Nephron (organoid): ENCODE data around the gene OST4.
A peak's percentile ranks its signal among the peaks of the same experiment; 100 is the strongest.

Experiments used
- H3K27ac Mint-ChIP-seq, 3 experiments: 2 replicates each; pipeline ENCODE4 v1.8.0; 2020; ENCODE audit warnings: mixed read lengths in 3 of 3, mild to moderate bottlenecking in 2 of 3, moderate library complexity in 1 of 3
- H3K27me3 Mint-ChIP-seq: 2 replicates; pipeline ENCODE4 v1.8.0; 2021; ENCODE audit warnings: low read depth, mild to moderate bottlenecking, moderate library complexity, mixed read lengths
- H3K36me3 Mint-ChIP-seq: 2 replicates; pipeline ENCODE4 v1.8.0; 2020; ENCODE audit warnings: low read depth, mixed read lengths
- H3K4me1 Mint-ChIP-seq: 2 replicates; pipeline ENCODE4 v1.8.0; 2020; ENCODE audit warnings: mixed read lengths
- H3K4me3 Mint-ChIP-seq, 3 experiments: 2 replicates each; pipeline ENCODE4 v1.8.0; 2020; ENCODE audit warnings: mild to moderate bottlenecking in 3 of 3, mixed read lengths in 3 of 3, moderate library complexity in 2 of 3
- H3K9me3 Mint-ChIP-seq: 2 replicates; pipeline ENCODE4 v1.8.0; 2020; ENCODE audit warnings: mixed read lengths
- TF ChIP-seq, protein P1 (sequence below), 3 experiments: fragments of 200-600 bp; sonication (generic); IDR thresholded peaks; one replicate each; pipeline ENCODE4 v1.5.0; 2021; ENCODE audit warnings: antibody characterized with exemption in 3 of 3; ENCODE audit not compliant: unreplicated experiment in 3 of 3

OST4 gene

DNA sequence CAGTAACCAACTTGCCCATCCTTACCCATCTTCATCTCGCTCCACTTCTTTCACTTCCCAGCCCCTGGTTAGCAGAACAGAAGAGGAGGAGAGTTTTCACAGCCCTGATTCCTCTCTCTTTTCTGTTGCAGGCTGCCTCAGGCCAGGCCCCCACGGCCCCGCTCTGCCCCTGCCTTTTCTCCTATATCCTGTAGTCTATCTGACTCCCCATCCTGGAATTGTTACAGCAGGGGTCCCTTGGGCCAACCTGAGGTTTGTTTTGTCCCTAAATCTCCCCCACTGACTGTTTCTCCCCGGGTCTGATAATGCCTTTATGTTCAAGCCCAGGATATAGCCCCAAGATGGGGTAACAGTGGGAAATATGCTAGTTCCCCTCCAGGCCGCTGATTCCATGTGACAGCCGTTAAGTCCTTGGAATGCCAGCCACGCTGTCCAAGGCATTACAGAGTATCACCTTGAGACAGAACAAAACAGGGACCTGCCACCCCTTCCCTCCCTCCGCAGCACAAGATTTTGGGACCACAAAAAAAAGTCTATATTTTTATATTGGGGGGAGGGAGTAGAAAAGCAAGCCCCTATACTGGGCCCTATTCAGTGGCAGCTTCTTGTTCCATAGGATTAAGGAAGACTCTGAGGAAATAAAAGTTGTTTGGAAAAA is 1.4 kb downstream of the OST4 start:
- H3K4me3 Mint-ChIP-seq: peak overlapping the region; percentile 97 to 100 (median 99)
- peaks cover 44% of the 10 kb centered on the region for H3K36me3 Mint-ChIP-seq
- TF ChIP-seq, protein P1, sequence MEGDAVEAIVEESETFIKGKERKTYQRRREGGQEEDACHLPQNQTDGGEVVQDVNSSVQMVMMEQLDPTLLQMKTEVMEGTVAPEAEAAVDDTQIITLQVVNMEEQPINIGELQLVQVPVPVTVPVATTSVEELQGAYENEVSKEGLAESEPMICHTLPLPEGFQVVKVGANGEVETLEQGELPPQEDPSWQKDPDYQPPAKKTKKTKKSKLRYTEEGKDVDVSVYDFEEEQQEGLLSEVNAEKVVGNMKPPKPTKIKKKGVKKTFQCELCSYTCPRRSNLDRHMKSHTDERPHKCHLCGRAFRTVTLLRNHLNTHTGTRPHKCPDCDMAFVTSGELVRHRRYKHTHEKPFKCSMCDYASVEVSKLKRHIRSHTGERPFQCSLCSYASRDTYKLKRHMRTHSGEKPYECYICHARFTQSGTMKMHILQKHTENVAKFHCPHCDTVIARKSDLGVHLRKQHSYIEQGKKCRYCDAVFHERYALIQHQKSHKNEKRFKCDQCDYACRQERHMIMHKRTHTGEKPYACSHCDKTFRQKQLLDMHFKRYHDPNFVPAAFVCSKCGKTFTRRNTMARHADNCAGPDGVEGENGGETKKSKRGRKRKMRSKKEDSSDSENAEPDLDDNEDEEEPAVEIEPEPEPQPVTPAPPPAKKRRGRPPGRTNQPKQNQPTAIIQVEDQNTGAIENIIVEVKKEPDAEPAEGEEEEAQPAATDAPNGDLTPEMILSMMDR (IDR thresholded peaks at IDR 0.05; ENCODE audit: unreplicated experiment in 3 of 3): no peak
- no peaks in the 10 kb centered on the region for H3K9me3 Mint-ChIP-seq
- no peaks in the 10 kb centered on the region for H3K27me3 Mint-ChIP-seq
- H3K4me1 Mint-ChIP-seq: peaks cover 62% of the 10 kb centered on the region
- peak overlapping the region; percentile 96 to 97 (median 96) for H3K27ac Mint-ChIP-seq

DNA sequence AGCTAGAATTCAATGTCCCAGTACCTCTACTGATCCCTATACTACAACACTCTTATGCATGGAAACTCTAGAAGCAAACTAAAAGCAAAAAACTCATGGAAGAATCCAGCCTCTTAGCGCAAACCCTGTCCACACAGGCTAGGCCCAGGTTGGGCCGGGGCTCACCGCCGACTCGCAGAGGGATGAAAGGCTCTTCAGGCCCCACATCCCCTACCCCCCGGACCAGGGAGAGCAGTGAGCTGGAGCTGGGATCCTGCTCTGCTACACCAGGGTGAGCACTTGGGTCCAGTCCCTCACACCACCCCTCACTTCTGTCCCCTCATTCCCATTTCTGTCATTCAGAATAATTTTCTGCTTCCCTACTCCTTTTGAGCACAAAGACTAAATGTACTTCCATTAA is 2.0 kb downstream of the OST4 start:
- TF ChIP-seq, protein P1 (IDR thresholded peaks at IDR 0.05; ENCODE audit: unreplicated experiment in 3 of 3): no peak
- Mint-ChIP-seq H3K27me3 (no peaks in the 10 kb centered on the region), H3K4me1 (peaks cover 56% of the 10 kb centered on the region), H3K27ac (peak overlapping the region in 2 of 3 experiments; percentile 14 to 59), H3K36me3 (peaks cover 45% of the 10 kb centered on the region), H3K4me3 (peak overlapping the region; percentile 97 to 100 (median 99)), H3K9me3 (no peaks in the 10 kb centered on the region)

DNA sequence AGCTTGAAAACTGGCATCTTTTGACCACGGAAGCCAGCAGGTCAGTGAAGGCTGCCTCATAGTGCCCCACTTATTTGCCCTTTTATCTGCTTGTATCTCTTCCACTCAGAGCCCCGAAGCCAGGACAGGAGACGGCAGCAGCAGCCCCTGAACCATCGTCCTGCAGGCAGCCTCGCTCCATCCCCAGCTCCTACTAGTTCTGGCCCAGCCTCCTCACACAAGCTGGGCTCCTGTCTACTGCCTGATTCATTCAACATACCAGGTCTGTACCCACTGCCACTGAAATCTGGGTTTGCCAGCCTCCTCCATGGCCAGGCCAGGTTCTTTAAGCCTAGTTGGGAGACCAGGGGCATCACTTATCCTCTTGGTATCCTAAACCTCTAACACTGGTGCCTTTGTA is 4.1 kb downstream of the OST4 start:
- no peaks in the 10 kb centered on the region for H3K27me3 Mint-ChIP-seq
- TF ChIP-seq, protein P1 (IDR thresholded peaks at IDR 0.05; ENCODE audit: unreplicated experiment in 3 of 3): no peak
- no peaks in the 10 kb centered on the region for H3K9me3 Mint-ChIP-seq
- no peak overlapping the region for H3K27ac Mint-ChIP-seq
- H3K4me1 Mint-ChIP-seq: peaks cover 45% of the 10 kb centered on the region
- H3K36me3 Mint-ChIP-seq: peaks cover 61% of the 10 kb centered on the region
- H3K4me3 Mint-ChIP-seq: no peak overlapping the region

DNA sequence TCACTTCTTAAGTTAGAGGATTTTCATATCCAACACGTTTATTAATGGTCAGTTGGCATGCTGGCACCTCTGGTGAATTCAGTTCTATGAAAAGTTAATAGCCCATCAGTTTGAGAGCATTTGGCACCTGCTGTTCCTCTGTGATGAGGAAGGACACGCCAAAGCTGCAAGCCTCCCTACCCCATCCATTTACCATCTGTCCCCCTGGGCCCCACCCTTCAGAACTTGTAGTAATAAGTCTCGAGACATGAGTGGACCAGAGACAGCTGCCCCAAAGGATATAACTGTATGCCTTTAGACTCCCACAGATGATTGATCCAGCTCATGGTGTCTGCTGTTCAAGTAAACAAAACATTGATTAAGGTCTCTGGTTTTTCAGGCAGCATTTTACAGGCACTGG is 6.3 kb downstream of the OST4 start:
- H3K4me1 Mint-ChIP-seq: peaks cover 29% of the 10 kb centered on the region
- no peaks in the 10 kb centered on the region for H3K9me3 Mint-ChIP-seq
- TF ChIP-seq, protein P1 (IDR thresholded peaks at IDR 0.05; ENCODE audit: unreplicated experiment in 3 of 3): no peak
- no peaks in the 10 kb centered on the region for H3K27me3 Mint-ChIP-seq
- no peak overlapping the region for H3K27ac Mint-ChIP-seq
- H3K36me3 Mint-ChIP-seq: peaks cover 62% of the 10 kb centered on the region
- no peak overlapping the region for H3K4me3 Mint-ChIP-seq

DNA sequence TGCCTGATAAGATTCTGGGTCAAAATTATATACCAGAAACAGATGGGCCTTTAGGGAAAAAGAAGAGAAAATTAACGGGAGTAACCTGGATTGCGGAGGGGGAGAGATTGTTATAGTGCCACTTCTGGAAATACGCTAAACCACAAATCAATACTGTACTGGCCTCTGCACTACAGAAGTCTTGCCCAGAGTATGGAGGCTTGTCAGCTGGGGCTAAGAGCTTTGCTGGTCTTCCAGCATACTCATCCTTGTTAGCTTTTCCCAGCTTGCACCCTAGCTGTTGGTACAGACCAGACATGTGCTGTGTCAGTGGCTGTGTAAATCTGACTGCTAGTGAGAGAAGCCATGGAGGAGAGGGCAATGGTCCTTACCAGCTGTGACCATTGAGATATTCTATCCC is 11.1 kb downstream of the OST4 start:
- Mint-ChIP-seq H3K27ac (no peak overlapping the region), H3K9me3 (no peaks in the 10 kb centered on the region), H3K4me3 (no peak overlapping the region), H3K4me1 (peaks cover 6% of the 10 kb centered on the region), H3K36me3 (peaks cover 55% of the 10 kb centered on the region), H3K27me3 (no peaks in the 10 kb centered on the region)
- TF ChIP-seq, protein P1 (IDR thresholded peaks at IDR 0.05; ENCODE audit: unreplicated experiment in 3 of 3): no peak
